ENCODE measurements around the gene GNL3.

The GNL3 gene

DNA sequence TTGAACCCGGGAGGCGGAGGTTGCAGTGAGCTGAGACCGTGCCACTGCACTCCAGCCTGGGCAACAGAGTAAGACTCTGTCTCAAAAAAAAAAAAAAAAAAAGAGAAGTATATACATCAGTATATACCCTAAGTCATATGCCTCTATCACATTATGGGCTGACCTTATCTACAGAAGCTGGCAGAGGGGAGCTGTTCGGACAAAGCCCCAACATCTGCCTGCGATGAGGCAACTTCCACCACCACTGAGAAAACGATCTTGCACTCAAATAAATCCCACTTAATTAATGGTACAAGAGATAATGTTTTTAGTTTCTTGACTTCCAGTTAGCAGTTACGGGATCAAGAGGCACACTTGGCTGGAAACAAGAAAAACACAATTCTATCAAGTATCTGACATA is 17.5 kb downstream of the GNL3 start:
- Mint-ChIP-seq H3K4me1 (ENCODE audit: low read depth) (peaks cover 34% of the 10 kb centered on the region), H3K4me3 (peak overlapping the region; percentile 19), H3K27me3 (ENCODE audit: low read depth) (no peaks in the 10 kb centered on the region), H3K36me3 (ENCODE audit: low read depth) (peaks cover 12% of the 10 kb centered on the region), H3K27ac (no peak overlapping the region), H3K9me3 (no peaks in the 10 kb centered on the region)

DNA sequence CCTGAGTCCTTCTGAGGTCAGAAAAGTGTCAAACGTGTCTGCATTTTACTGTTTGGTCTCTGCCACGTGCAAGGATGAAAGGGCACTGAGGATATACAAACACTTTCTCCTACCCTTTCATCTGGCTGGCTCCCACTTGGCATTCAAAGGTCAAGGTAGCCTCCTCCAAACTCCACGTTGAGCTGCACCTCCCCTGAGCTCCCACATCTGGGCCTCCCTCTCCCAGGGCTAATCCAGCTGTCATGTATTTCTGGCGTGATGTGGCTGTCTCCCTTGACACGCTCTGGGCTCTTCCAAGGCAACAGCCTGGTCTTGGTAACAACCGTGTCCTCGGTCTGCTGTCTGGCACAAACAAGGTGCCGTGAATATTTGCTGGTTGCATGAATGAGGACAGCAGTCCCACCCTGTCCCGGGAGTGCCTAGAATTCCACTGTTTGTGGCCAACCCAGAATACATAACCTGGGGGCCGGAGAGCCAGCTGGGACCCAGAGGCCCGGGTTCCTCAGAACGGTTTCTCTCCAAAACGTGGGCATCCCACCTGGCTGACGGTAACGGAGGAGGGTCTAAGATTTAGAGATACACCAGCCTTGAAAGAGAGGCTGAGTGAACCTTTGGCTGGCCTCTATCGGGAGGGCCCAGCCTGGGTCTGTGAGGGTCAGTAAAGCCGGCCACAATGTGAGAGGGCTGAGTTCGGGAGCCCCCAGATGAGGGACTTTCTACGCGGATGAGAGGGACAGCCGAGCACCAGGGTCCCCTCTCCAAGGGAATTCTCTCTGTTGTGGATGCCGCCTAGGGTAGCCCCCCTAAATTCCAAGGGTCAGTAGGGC is 19.0 kb downstream of the GNL3 start:
- Mint-ChIP-seq H3K27me3 (ENCODE audit: low read depth) (no peaks in the 10 kb centered on the region), H3K4me3 (peak overlapping the region; percentile 90), H3K4me1 (ENCODE audit: low read depth) (peaks cover 35% of the 10 kb centered on the region), H3K27ac (peak overlapping the region; percentile 87), H3K9me3 (no peaks in the 10 kb centered on the region), H3K36me3 (ENCODE audit: low read depth) (peaks cover 12% of the 10 kb centered on the region)

DNA sequence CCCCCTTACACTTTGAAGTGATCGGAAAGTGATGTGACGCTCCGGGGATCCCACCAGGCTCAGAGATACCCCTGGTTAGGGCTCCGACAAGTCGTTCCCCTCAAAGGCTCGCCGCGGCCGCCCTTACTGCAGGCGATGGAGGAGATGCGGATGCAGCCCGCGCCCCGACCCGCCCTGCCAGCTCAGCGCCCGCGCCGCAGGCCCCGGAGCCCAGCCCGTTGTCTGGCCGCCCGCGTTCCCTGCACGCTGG is 19.5 kb downstream of the GNL3 start:
- peak overlapping the region; percentile 87 for H3K27ac Mint-ChIP-seq
- H3K36me3 Mint-ChIP-seq (ENCODE audit: low read depth): peaks cover 12% of the 10 kb centered on the region
- H3K4me3 Mint-ChIP-seq: peak overlapping the region; percentile 90
- H3K4me1 Mint-ChIP-seq (ENCODE audit: low read depth): peaks cover 32% of the 10 kb centered on the region
- H3K9me3 Mint-ChIP-seq: no peaks in the 10 kb centered on the region
- no peaks in the 10 kb centered on the region for H3K27me3 Mint-ChIP-seq (ENCODE audit: low read depth)

DNA sequence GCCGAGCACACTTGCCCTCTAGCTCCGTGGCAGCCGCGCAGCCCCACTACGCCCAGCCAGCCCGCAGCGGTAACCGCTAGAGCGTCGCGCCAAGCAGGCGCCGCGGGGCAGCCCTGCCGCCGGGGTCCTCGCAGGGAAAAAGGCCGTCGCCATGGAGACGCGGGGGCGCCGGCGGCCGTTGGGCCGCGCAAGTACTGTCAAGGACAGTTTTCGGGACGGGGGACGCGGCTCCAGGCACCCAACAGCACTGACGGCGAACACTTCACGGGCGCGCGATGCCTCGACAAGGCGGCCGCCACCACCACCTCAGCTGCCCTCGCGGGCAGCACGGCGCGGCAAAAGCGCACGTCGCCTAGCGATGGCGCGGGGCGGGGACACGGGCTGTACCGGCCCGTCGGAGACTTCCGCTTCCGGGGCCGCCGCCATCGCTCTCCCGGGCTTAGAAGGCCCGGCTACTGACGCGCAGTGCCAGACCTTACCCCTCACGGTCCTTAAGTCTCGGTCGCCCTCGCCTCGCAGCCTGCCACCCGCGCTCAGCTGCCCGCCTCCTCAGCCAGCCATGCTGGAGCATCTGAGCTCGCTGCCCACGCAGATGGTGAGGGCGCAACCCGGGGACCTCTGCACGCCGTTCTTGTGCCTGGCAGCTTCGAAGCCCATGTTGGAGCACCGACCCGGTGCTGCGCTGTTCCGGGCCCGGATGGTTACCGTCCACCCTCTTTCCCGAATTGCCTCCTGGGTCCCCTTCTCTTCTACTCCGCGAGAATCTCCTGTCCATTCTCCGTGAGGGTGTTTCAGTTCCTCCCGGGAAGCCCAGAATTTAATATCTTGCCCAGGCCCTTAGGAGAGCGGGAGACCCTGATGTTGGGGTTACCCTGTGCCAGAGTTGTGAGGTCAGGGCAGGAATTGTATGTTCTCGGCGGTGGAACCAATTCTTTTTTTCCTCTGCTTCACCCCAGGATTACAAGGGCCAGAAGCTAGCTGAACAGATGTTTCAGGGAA is 20.2 kb downstream of the GNL3 start, which contains the start of the genes GLT8D1 and SPCS1:
GLT8D1 (minus strand) TSS at position 104 of the 999 bp plus-strand sequence. CDS start 5,331 bp downstream, outside the sequence.
SPCS1 (plus strand) TSS at position 419 of the 999 bp plus-strand sequence; CDS start at position 560, 141 bp downstream.
- Mint-ChIP-seq H3K27me3 (ENCODE audit: low read depth) (no peaks in the 10 kb centered on the region), H3K4me3 (peak within 1 kb of the TSS; percentile 90), H3K4me1 (ENCODE audit: low read depth) (peaks cover 32% of the 10 kb centered on the region), H3K27ac (peak within 1 kb of the TSS; percentile 88), H3K9me3 (no peaks in the 10 kb centered on the region), H3K36me3 (ENCODE audit: low read depth) (peaks cover 12% of the 10 kb centered on the region)

DNA sequence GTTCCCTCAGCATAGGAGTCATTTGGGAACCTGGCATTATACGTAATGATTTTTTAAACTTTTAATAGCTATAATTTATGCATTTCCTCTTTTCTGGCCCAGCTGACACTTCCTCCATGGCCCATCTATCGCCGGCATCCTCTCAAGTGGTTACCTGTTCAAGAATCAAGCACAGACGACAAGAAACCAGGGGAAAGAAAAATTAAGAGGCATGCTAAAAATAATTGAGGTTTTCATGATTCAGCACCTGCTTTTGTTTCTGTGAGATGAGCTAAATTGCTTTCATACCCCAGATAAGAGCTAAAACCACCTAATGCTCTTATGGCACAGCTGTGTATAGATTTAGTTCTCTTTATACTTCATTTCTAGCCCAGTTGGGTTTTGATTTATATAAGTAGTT is 21.8 kb downstream of the GNL3 start:
- Mint-ChIP-seq H3K4me1 (ENCODE audit: low read depth) (peaks cover 31% of the 10 kb centered on the region), H3K27me3 (ENCODE audit: low read depth) (no peaks in the 10 kb centered on the region), H3K36me3 (ENCODE audit: low read depth) (peaks cover 12% of the 10 kb centered on the region), H3K4me3 (peak overlapping the region; percentile 76), H3K27ac (peak overlapping the region; percentile 70), H3K9me3 (no peaks in the 10 kb centered on the region)

DNA sequence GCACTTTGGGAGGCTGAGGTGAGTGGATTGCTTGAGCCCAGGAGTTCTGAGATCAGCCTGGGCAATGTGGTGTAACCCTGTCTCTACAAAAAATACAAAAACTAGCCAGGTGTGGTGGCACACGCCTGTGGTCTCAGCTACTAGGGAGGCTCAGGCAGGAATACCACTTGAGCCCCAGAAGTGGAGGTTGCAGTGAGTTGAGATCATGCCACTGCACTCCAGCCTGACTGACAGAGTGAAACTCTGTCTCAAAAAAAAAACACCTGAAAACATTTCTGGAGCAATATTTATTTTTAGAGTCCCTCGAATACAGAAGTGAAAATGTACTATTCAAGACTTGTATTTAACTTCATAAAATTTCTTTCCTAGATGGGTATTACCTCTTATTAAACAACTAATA is 24.7 kb downstream of the GNL3 start:
- no peak overlapping the region for H3K4me3 Mint-ChIP-seq
- no peaks in the 10 kb centered on the region for H3K27me3 Mint-ChIP-seq (ENCODE audit: low read depth)
- H3K4me1 Mint-ChIP-seq (ENCODE audit: low read depth): peaks cover 16% of the 10 kb centered on the region
- H3K27ac Mint-ChIP-seq: no peak overlapping the region
- H3K9me3 Mint-ChIP-seq: no peaks in the 10 kb centered on the region
- peaks cover 11% of the 10 kb centered on the region for H3K36me3 Mint-ChIP-seq (ENCODE audit: low read depth)

DNA sequence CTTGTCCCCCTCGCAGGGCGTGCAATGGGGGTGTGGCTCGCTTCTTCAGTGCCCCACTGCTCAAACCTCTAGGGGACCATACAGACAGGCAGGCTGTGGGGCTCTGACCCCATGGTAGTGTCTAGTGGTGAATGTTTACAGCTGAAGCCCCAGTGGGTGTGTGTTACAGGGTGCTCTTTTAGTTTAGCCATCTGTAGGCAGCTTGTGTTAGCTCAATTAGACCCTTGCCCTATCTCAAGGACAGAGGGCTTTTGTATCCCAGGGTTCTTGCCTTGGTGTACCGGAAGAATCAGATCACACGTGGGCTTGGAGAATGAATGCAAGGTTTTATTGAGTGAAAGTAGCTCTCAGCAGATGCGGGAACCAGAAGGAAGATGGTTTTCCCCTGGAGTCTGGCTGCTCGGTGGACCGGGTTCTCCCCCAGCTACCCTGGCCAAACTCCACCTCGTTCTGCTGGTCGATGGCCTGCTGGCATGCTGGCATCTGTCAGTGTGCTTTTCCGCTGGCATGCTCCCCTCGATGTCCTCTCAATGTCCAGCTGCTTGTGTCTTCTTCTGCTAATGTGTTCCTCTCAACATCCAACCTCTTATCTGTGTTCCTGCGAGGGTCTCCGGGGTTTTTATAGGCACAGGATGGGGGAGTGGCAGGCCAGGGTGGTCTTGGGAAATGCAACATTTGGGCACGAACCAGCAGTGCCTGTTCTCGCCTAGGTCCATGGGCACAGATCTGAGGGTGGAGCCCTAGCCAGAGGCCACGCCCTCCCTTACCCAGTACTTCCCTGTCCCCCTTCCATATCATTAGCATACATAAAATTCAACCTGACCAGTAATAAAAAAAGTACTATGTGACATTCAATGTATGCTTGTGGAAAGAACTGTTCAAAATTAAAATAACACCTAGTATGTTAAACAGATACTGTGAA is 26.7 kb downstream of the GNL3 start:
- no peak overlapping the region for H3K27ac Mint-ChIP-seq

DNA sequence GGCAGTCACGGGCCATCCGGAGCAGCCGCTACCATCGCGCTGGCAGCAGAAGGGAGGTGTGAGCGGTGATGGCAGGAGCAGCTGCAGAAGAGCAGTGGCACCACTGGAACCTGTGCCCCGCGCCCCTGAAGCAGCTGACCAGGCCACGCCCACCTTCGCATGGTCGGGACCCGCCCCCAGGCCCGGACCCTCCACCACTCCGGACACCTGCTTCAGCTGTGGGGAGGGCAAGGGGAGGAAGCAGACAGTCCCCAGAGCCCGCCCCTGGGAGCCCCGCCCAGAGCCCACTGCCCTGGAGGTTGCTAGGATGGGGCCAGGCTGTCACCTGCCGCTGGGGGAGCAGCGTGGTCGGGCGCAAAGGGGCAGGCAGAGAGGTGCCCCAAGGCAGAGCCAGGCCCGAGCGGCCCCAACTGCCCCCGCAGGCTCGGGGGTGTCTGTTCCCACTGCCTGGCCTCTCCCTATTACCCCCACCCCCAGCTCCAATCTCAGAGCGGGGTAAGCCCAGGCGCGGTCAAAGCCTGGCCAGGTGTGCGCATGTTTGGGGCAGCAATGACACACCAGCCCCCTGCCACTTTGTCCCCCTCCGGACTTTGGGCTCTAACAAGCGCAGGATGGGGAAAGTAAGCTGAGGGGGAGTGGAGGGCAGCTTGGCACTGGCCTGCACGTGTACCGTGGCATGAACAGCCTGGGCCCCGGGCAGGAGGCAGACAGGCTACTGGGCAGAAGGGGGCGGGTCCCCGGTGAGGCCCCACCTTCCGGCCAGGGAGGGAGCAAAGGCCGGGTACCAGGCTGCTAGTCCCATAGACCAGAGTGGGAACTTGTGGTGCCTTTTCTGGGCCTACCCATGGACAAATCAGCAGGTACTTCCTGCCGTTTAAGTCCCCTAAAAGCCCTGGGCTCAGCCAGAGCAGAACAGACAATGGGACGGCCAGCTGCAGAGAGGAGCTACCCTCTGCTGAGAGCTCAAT is 28.8 kb downstream of the GNL3 start:
- peaks cover 1% of the 10 kb centered on the region for H3K4me1 Mint-ChIP-seq (ENCODE audit: low read depth)
- H3K36me3 Mint-ChIP-seq (ENCODE audit: low read depth): peaks cover 6% of the 10 kb centered on the region
- H3K27ac Mint-ChIP-seq: no peak overlapping the region
- no peaks in the 10 kb centered on the region for H3K27me3 Mint-ChIP-seq (ENCODE audit: low read depth)
- no peak overlapping the region for H3K4me3 Mint-ChIP-seq
- H3K9me3 Mint-ChIP-seq: peaks cover 1% of the 10 kb centered on the region

More for the DNA sequence above, 26.7 kb downstream of the GNL3 start:
- H3K27me3 Mint-ChIP-seq (ENCODE audit: low read depth): no peaks in the 10 kb centered on the region
- peaks cover 8% of the 10 kb centered on the region for H3K4me1 Mint-ChIP-seq (ENCODE audit: low read depth)
- H3K4me3 Mint-ChIP-seq: no peak overlapping the region
- peaks cover 15% of the 10 kb centered on the region for H3K36me3 Mint-ChIP-seq (ENCODE audit: low read depth)
- no peaks in the 10 kb centered on the region for H3K9me3 Mint-ChIP-seq

DNA sequence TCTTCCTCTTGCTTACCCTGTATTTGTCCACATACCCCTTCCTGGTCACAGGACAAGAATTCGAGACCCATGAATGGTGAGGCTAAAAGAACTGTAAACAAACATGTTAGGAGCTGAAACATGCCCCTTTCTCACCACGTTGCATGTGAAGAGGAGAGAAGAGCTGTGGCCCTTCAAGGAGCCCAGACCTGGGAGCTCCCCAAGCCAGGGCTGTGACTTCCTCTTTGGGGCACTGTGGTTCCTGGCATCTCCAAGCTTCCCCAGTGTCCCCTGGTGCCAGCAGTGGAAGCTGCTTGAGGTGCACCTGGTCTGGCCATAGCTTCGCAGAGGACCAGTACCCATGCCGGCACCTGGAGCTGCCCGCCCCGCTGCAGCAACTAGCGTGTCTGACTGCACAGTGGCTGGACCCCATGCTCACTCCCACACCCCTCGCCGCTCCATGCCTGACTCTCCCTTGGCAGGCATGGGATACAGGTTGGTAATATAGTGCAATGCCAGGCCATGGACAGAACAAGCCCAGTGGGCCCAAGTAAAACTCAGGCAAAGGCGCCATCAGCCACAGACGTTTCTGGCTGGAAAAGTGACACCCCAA is 30.0 kb downstream of the GNL3 start:
- H3K27ac Mint-ChIP-seq: no peak overlapping the region
- H3K36me3 Mint-ChIP-seq (ENCODE audit: low read depth): peaks cover 10% of the 10 kb centered on the region
- peaks cover 3% of the 10 kb centered on the region for H3K9me3 Mint-ChIP-seq
- no peak overlapping the region for H3K4me3 Mint-ChIP-seq
- H3K27me3 Mint-ChIP-seq (ENCODE audit: low read depth): no peaks in the 10 kb centered on the region
- peaks cover 10% of the 10 kb centered on the region for H3K4me1 Mint-ChIP-seq (ENCODE audit: low read depth)

DNA sequence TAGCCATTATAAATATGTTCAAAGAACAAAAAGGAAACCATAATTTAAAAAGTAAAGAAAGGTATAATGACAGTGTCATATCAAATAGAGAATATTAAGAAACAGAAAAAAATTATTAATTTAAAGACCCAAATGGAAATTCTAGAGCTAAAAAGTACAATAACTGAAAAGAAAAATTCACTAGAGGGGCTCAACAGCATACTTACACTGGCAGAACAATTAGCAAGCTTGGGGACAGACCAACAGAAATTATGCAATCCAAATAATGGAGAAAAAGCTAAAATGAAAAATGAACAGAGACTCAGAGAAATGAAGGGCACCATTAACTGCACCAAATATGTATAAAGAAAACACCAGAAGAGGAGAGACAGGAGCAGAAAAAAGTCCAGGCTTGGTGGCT is 33.8 kb downstream of the GNL3 start:
- Mint-ChIP-seq H3K27ac (no peak overlapping the region), H3K9me3 (peaks cover 3% of the 10 kb centered on the region), H3K4me1 (ENCODE audit: low read depth) (peaks cover 23% of the 10 kb centered on the region), H3K36me3 (ENCODE audit: low read depth) (peaks cover 13% of the 10 kb centered on the region), H3K4me3 (no peak overlapping the region), H3K27me3 (ENCODE audit: low read depth) (no peaks in the 10 kb centered on the region)

DNA sequence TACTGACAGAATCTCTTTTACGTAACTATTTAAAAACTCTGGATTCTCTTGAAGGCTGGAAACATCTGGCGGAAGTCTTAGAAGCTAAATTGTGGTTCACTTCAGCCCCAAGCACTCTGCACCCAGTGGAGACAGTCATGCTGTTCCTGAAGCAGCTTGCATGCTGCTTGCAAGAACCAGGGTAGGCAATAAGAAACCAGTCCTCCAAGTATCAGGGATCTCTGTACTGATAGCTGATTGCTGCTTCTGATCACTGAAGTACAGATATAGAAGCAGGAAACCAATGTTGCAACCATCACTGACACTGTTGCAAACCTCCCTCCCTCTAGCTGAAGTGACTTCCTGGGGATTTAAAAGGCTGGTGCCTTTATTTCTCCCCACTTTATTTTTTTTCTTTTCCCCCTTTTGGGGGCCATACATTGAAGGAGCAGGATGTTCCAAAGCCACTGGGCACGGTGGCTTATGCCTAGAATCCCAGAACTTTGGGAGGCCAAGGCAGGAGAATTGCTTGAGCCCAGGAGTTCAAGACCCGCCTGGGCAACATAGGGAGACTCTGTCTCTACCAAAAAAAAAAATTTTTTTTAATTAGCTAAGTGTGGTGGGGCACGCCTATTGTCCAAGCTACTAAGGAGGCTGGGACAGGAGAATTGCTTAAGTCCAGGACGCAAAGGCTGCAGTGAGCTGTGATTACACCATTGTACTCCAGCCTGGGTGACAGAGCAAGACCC is 35.3 kb downstream of the GNL3 start:
- peaks cover 23% of the 10 kb centered on the region for H3K4me1 Mint-ChIP-seq (ENCODE audit: low read depth)
- peak overlapping the region; percentile 36 for H3K4me3 Mint-ChIP-seq
- peaks cover 14% of the 10 kb centered on the region for H3K36me3 Mint-ChIP-seq (ENCODE audit: low read depth)
- H3K27ac Mint-ChIP-seq: peak overlapping the region; percentile 90
- peaks cover 3% of the 10 kb centered on the region for H3K9me3 Mint-ChIP-seq
- no peaks in the 10 kb centered on the region for H3K27me3 Mint-ChIP-seq (ENCODE audit: low read depth)

DNA sequence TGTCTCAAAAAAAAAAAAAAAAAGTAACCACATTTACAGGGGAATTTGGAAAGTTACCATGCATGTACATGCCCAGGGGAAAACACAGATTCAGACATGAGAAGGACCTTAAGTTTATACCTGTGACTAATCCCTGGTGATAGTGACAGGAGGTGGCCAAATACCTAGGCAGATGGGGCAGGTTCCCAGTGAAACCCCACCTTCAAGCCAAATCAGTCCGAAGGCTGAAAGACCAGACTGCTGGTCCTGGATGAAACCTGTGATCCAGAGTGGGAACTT is 35.8 kb downstream of the GNL3 start:
- Mint-ChIP-seq H3K4me1 (ENCODE audit: low read depth) (peaks cover 23% of the 10 kb centered on the region), H3K4me3 (no peak overlapping the region)

More for the DNA sequence above, 35.8 kb downstream of the GNL3 start:
- Mint-ChIP-seq H3K36me3 (ENCODE audit: low read depth) (peaks cover 11% of the 10 kb centered on the region), H3K9me3 (peaks cover 3% of the 10 kb centered on the region), H3K27ac (peak overlapping the region; percentile 90), H3K27me3 (ENCODE audit: low read depth) (no peaks in the 10 kb centered on the region)
